ENCODE data around the gene C6orf132.

Gene C6orf132

DNA sequence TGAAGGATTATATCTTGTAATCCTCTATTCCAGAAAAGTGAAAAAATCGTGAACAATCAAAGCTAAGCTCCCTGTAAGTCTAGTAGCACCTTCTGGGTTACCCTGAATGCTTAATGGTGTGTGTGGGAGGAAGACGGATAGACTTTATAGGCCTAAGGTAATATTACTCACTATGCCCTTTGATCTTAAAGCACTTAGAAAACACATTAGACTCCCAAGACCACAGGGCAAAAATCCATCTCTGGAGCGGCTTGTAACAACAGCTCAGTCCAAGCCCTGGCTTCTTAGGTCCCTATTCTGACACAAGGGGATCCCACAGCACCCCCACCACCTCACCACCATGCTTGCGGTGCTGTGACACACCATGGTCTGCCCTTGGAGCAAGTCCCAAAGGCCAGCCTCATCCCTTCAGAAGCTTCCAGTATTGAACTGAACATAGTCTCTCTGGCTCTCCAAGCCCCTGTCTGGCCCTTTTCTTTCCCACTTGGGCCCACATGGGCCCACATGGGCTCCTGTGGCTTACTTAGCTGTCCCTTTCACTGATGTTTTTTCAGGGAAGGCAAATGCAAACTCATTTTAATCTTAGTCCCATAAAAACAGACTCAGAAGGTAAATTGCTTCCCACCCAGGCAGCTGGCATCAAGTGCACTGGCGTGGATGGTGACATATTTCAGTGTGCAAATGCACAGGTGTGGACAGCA, 28.3 kb downstream of the C6orf132 start:
- no peak overlapping the region for H3K4me3 ChIP-seq (ENCODE audit: low read depth, low read length)
- TF ChIP-seq, protein P1, sequence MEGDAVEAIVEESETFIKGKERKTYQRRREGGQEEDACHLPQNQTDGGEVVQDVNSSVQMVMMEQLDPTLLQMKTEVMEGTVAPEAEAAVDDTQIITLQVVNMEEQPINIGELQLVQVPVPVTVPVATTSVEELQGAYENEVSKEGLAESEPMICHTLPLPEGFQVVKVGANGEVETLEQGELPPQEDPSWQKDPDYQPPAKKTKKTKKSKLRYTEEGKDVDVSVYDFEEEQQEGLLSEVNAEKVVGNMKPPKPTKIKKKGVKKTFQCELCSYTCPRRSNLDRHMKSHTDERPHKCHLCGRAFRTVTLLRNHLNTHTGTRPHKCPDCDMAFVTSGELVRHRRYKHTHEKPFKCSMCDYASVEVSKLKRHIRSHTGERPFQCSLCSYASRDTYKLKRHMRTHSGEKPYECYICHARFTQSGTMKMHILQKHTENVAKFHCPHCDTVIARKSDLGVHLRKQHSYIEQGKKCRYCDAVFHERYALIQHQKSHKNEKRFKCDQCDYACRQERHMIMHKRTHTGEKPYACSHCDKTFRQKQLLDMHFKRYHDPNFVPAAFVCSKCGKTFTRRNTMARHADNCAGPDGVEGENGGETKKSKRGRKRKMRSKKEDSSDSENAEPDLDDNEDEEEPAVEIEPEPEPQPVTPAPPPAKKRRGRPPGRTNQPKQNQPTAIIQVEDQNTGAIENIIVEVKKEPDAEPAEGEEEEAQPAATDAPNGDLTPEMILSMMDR (IDR thresholded peaks at IDR 0.05; ENCODE audit: low read depth, low read length) = no peak

DNA sequence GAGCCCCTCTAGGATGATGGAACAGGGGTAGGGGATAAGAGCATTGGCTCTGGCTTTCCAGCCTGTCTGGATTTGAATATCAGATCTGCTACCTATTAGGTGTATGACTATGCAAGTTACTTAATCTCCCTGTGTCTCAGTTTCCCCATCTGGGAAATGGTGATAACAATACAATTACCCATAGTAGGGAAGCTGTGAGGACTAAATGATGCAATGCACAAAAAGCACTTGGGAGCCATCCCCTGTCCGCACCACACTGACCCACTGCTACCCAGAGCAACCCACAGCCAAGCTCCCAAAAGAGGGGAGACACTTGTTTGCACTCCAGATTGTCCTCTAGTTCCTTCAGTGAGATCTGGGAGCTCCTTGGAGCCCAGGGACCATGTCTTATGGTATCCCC, 30.1 kb downstream of the C6orf132 start:
- TF ChIP-seq, protein P1 (IDR thresholded peaks at IDR 0.05; ENCODE audit: low read depth, low read length) = no peak
- H3K4me3 ChIP-seq (ENCODE audit: low read depth, low read length) = no peak overlapping the region

DNA sequence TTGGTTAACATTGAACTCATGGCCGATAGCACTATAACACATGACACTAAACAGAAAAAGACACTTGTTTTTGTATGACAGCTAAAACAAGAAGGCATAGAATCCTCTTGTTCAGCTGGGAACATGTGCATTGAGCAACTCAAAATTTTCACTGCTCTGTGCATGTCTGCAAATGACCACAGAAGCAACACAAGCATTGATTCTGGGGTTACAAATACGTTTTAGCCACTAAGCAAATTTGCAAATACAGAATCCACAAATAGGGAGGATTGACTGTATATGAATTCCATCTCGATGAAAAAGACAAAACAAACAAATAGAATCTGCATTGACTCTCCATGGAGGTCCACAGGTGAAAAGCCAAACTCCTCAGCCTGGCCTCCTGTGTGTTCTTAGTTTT, 31.7 kb downstream of the C6orf132 start:
- TF ChIP-seq, protein P1 (IDR thresholded peaks at IDR 0.05; ENCODE audit: low read depth, low read length) = no peak
- no peak overlapping the region for H3K4me3 ChIP-seq (ENCODE audit: low read depth, low read length)

DNA sequence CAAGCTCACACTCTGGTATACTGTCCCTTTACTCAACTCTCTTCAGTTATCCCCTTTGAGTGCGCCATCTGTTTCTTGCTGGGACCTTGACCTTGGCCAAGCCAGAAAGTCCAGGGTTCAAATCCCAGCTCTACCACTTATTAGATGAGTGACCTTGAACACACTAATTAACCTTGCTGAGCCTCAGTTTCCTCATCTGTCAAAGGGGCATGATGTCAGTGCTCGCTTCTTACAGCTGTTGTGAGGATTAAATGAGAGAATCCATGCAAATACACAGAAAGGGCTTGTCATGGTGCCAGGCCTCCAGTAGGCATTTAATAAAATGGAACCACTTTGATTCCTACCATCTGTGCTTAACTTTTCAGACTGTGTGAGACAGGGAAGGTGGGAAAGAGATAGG, 34.3 kb downstream of the C6orf132 start:
- TF ChIP-seq, protein P1 (IDR thresholded peaks at IDR 0.05; ENCODE audit: low read depth, low read length) = no peak
- H3K4me3 ChIP-seq (ENCODE audit: low read depth, low read length) = no peak overlapping the region

DNA sequence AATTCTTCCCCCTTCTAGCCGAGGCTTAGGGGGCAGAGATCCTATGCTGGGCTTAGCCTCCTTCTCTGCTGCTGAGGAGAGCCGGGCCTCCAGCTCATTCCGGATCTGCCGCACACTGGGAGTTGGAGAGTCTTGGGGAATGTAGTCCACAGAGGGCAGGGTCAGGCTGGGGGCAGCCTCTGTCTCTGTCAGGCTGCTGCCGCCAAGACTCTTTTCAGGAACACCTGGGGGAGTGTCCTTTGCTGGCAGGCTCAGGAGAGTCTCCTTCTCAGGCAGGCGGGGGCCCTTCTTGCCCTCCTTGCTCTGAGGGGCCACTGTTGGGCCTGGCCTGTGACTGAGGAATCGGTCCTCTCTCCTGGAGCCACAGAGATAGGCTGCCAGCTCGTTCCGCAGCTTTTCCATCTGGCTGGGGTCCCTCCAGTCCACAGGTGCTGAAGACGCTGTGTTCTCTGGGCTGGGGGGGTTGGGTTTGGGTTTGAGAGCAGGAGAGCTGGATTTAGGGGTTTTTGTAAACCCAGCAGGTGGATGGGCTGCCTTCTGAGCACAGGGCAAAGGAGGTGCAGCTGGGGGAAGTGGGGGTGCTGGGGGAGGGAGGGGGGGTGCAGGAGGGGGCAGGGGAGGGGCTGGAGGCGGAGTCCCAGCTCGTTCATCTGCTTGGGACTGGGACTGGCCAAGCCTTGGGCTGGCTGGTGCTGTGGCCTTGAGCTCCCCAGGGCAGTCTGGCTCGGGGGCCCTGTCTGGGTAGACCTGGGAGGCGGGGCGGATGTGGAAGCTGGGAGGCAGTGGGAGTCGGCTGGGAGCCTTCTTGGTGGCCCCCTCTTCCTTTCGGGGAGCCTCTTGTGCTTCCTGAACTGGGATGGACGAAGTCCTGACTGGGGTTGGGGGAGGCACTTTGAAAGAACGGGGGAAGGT, 36.1 kb downstream of the C6orf132 start:
- TF ChIP-seq, protein P1 (IDR thresholded peaks at IDR 0.05; ENCODE audit: low read depth, low read length) = no peak

DNA sequence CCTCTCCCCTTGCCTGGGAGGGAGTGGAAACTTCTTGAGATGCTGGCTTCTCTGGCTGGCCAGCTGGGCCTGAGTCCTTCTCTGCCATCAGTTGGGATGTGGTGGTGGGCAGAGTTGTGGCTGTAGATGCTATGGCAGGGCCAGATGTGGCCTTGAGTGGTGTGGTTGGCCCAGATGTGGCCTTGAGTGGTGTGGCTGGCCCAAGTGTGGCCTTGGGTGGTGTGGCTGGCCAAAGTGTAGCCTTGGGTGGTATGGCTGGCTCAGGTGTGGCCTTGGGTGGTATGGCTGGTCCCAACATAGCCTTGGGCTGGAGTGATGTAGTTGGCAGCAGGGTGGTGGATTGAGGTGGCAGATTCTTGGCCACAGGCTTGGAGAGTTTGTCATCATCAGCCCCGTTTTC, 36.7 kb downstream of the C6orf132 start:
- H3K4me3 ChIP-seq (ENCODE audit: low read depth, low read length) = no peak overlapping the region

More for the DNA sequence above, 36.1 kb downstream of the C6orf132 start:
- H3K4me3 ChIP-seq (ENCODE audit: low read depth, low read length) = no peak overlapping the region

More for the DNA sequence above, 36.7 kb downstream of the C6orf132 start:
- TF ChIP-seq, protein P1 (IDR thresholded peaks at IDR 0.05; ENCODE audit: low read depth, low read length) = no peak

All from WI38 (cell line).